Upper lobe of right lung (tissue), 1 donor: ENCODE results near the gene WDR5. TPM values are rescaled to one million over a fixed set of nuclear protein-coding genes. Genes with fewer than 3 reads are reported as not detected.

Experiments used
- ATAC-seq: fragments of 200-7000 bp; cut with Tn5 transposase; one replicate; pipeline ENCODE4 v1.9.1; 2020; ENCODE audit warnings: mild to moderate bottlenecking, moderate library complexity
- DNase-seq: peaks from one replicate; pipeline ENCODE4 v3.0.0-alpha.2; 2020
- H3K27ac ChIP-seq: fragments of 200-600 bp; one replicate; pipeline ENCODE4 v1.8.0; 2022
- H3K27me3 ChIP-seq: fragments of 200-600 bp; one replicate; pipeline ENCODE4 v1.8.0; 2022; ENCODE audit warnings: mild to moderate bottlenecking
- H3K36me3 ChIP-seq: fragments of 200-600 bp; one replicate; pipeline ENCODE4 v1.8.0; 2022
- H3K4me1 ChIP-seq: fragments of 200-600 bp; one replicate; pipeline ENCODE4 v1.8.0; 2022
- H3K4me3 ChIP-seq: fragments of 200-600 bp; one replicate; pipeline ENCODE4 v1.8.0; 2022; ENCODE audit warnings: mild to moderate bottlenecking
- H3K9me3 ChIP-seq: fragments of 200-600 bp; one replicate; pipeline ENCODE4 v1.8.0; 2022
- CTCF ChIP-seq: fragments of 200-600 bp; IDR thresholded peaks from one replicate; pipeline ENCODE4 v1.8.0; 2022; ENCODE audit warnings: antibody characterized with exemption
- intact Hi-C: fragments of 100-400 bp; cut with DNase I; formaldehyde crosslinking; loops from one replicate; pipeline ENCODE4 v1.11.0; 2022
- total RNA-seq: library from RNA; stranded (reverse); fragmentation: NEBNext Ultra II Directional; extraction: Animal tissue kit (Norgen Biotek cat#: 25700); gene quantifications from one replicate; pipeline ENCODE4 v1.2.1, GENCODE V29; 2021
- donor health status: DM: no; HTN: yes; CAD: no; lungs with severe emphysema.

WDR5 gene
- total RNA-seq, 1 donor from 2014 or later = 26.6 TPM

GRCh38 chr9:134188386-134189144 lies 52.7 kb downstream of the WDR5 start:
- no peak overlapping the region for H3K4me3 ChIP-seq
- intact Hi-C loops = no loop called here
- H3K4me1 ChIP-seq = peaks cover 6% of the 10 kb centered on the region
- DNase-seq = peak; percentile 53
- ATAC-seq = no peak
- no peaks in the 10 kb centered on the region for H3K27me3 ChIP-seq
- no peak for TF ChIP-seq CTCF
- no peaks in the 10 kb centered on the region for H3K36me3 ChIP-seq
- no peak overlapping the region for H3K27ac ChIP-seq
- H3K9me3 ChIP-seq = no peaks in the 10 kb centered on the region

GRCh38 chr9:134189145-134189469 lies 53.2 kb downstream of the WDR5 start:
- intact Hi-C loops = no loop called here
- Histone ChIP-seq H3K9me3 (no peaks in the 10 kb centered on the region), H3K27ac (no peak overlapping the region), H3K4me1 (peaks cover 6% of the 10 kb centered on the region), H3K36me3 (no peaks in the 10 kb centered on the region), H3K27me3 (no peaks in the 10 kb centered on the region), H3K4me3 (no peak overlapping the region)
- ATAC-seq = no peak
- peak; percentile 44 for DNase-seq
- no peak for TF ChIP-seq CTCF

GRCh38 chr9:134189470-134190231 lies 53.8 kb downstream of the WDR5 start:
- no peak overlapping the region for H3K4me3 ChIP-seq
- intact Hi-C loops = no loop called here
- H3K9me3 ChIP-seq = no peaks in the 10 kb centered on the region
- H3K27ac ChIP-seq = no peak overlapping the region
- H3K4me1 ChIP-seq = peaks cover 6% of the 10 kb centered on the region
- ATAC-seq = no peak
- no peak for TF ChIP-seq CTCF
- peak; percentile 55 for DNase-seq
- no peaks in the 10 kb centered on the region for H3K36me3 ChIP-seq
- no peaks in the 10 kb centered on the region for H3K27me3 ChIP-seq

- no peak for ATAC-seq
- Histone ChIP-seq H3K36me3 (no peaks in the 10 kb centered on the region), H3K4me3 (no peak overlapping the region), H3K27me3 (no peaks in the 10 kb centered on the region), H3K4me1 (peaks cover 6% of the 10 kb centered on the region), H3K27ac (no peak overlapping the region), H3K9me3 (no peaks in the 10 kb centered on the region)
- TF ChIP-seq CTCF = no peak
- intact Hi-C loops = no loop called here
- DNase-seq = peak; percentile 56
Measured at GRCh38 chr9:134190232-134191121, 54.6 kb downstream of the WDR5 start.

- DNase-seq (peak; percentile 25), ATAC-seq (no peak)
- H3K36me3 ChIP-seq = no peaks in the 10 kb centered on the region
- H3K4me3 ChIP-seq = no peak overlapping the region
- intact Hi-C loops = no loop called here
- TF ChIP-seq CTCF = no peak
- no peak overlapping the region for H3K27ac ChIP-seq
- no peaks in the 10 kb centered on the region for H3K9me3 ChIP-seq
- no peaks in the 10 kb centered on the region for H3K27me3 ChIP-seq
- H3K4me1 ChIP-seq = peaks cover 3% of the 10 kb centered on the region
Measured at GRCh38 chr9:134191455-134192209, 55.8 kb downstream of the WDR5 start.
